ENCODE results near the gene SPAG8.

The SPAG8 gene

GRCh38 chr9:35791297-35791921, 20.7 kb downstream of the SPAG8 start, which contains the start of gene NPR2:
NPR2 (plus strand) TSS chr9:35791591; CDS start chr9:35792409, 818 bp downstream.
- Histone ChIP-seq H3K9me3 (no peaks in the 10 kb centered on the region), H3K36me3 (replicated peaks) (peaks cover 9% of the 10 kb centered on the region), H3K4me3 (no peak within 1 kb of the TSS), H3K4me1 (peaks cover 26% of the 10 kb centered on the region), H3K27me3 (ENCODE audit: low read depth) (no peaks in the 10 kb centered on the region)
- no peak for DNase-seq (ENCODE audit: low spot score in 2 of 2)
- in situ Hi-C loops (cut with MboI; ENCODE audit: low sequenced_read_pairs) = loop anchor here (5.0 kb wide), 1 partner anchor 91 kb away; no protein-coding TSS in a partner anchor

DNA sequence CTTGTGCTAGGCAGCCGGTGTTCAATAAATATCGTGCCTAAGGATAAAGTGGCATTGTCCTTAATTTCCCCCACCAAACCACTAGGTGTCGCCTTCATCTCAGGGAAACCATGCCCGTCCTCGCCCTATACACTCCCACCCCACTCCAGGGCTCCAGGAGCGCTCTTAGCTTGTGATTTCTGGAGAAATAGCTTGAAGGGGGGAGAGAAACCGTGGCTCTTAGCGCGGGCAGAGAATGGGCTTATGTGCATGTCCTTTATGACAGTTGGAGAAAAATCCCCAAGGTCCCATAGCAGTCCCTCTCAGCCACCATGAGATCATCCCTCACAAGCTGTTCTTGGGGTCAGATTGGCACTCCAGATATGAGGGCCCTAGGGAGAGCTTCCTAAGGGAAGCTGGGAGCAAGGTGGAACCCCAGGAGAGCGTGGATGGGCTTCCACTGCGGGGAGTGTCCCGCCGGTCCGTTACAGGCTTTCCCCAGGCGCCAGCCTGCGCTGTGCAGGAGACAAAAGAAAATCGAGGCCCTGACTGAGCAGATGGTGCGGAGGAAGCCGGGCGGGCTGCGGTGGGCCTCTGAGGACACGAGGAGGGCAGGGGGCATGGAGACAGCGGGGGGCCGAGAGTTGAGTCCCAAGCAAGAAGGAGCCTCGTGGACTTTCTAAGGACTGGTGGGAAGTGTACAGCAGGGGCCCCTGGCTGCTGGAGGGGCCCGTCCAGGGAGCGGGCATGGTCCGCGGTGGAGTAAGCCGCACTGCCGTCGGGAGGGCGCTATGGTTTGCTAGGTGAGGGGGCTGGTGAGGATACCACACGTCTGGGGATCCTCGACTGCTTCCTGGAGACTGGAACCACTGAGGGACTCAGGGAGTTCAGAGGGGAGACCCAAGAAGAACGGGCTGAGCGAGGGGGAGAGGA, 21.4 kb downstream of the SPAG8 start:
- in situ Hi-C loops (cut with MboI; ENCODE audit: low sequenced_read_pairs) = loop anchor here (5.0 kb wide), 1 partner anchor 92 kb away; no protein-coding TSS in a partner anchor
- Histone ChIP-seq H3K9me3 (no peaks in the 10 kb centered on the region), H3K4me1 (peaks cover 26% of the 10 kb centered on the region), H3K4me3 (no peak overlapping the region), H3K27me3 (ENCODE audit: low read depth) (no peaks in the 10 kb centered on the region), H3K36me3 (replicated peaks) (peaks cover 9% of the 10 kb centered on the region)
- peak; percentile 76 to 84 for DNase-seq (ENCODE audit: low spot score in 2 of 2)

DNA sequence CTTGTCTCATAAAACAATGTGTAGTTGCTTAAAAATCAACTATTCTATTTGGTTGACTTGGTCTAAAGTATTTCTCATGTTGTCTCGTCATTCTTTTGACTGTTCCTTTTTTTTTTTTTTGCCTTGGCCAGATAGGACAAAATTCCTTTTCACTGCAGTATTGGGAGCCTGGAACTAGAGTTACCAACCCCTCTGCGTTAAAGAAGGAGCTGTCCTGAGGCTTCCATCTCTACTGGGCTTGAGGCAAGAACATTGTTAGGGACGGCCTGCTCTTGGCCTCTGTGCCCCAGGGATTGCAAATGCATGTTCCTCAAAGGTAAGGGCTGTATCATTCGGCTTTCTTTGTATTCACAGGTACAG, 22.1 kb downstream of the SPAG8 start:
- no peak for DNase-seq (ENCODE audit: low spot score in 2 of 2)
- Histone ChIP-seq H3K36me3 (replicated peaks) (peaks cover 9% of the 10 kb centered on the region), H3K27me3 (ENCODE audit: low read depth) (no peaks in the 10 kb centered on the region), H3K9me3 (no peaks in the 10 kb centered on the region), H3K4me1 (peaks cover 26% of the 10 kb centered on the region), H3K4me3 (no peak overlapping the region)
- in situ Hi-C loops (cut with MboI; ENCODE audit: low sequenced_read_pairs) = loop anchor here (5.0 kb wide), 1 partner anchor 92 kb away; no protein-coding TSS in a partner anchor

DNA sequence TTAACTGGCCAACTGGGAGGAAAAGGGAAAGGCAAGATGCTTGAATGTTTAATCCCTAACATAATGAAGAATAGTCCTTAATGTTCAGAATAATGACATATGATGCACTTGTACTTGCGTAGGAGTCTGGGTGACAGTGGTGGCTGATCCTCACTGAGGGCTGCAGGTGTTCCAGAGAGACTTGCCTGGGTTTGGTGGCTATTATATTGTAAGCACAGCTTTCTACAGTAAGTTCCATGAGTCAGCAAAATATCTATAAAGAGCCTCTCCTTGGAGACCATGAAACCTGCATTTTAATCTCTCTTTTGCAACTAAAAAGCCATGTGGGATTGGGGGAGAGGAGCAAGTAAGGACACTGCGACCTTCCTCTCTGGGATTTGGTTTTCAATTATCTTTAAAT, 22.5 kb downstream of the SPAG8 start:
- Histone ChIP-seq H3K36me3 (replicated peaks) (peaks cover 9% of the 10 kb centered on the region), H3K4me3 (no peak overlapping the region), H3K27me3 (ENCODE audit: low read depth) (no peaks in the 10 kb centered on the region), H3K4me1 (peaks cover 26% of the 10 kb centered on the region), H3K9me3 (no peaks in the 10 kb centered on the region)
- peak; percentile 76 to 93 for DNase-seq (ENCODE audit: low spot score in 2 of 2)
- in situ Hi-C loops (cut with MboI; ENCODE audit: low sequenced_read_pairs) = no loop called here

DNA sequence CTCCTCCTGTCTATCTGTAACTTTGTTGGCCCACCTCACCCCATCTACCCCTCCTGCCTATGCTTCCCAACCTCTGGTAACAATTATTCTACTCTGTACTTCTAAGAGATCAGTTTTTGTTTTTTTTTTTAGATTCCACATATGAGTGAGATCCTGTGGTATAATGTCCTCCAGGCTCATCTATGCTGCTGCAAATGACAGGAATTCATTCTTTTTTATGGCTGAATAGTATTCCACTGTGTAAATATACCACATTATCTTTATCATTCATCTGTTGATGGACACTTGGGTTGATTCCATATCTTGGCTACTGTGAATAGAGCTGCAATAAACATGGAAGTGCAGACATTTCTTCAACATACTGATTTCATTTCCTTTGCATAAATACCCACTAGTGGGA, 28.6 kb downstream of the SPAG8 start:
- Histone ChIP-seq H3K36me3 (replicated peaks) (no peaks in the 10 kb centered on the region; the same call in 1 of the 2 replicates), H3K4me3 (no peak overlapping the region), H3K9me3 (no peaks in the 10 kb centered on the region), H3K27me3 (ENCODE audit: low read depth) (no peaks in the 10 kb centered on the region), H3K4me1 (peaks cover 2% of the 10 kb centered on the region; the same call in 1 of the 2 replicates)
- no peak for DNase-seq (ENCODE audit: low spot score in 2 of 2)
- in situ Hi-C loops (cut with MboI; ENCODE audit: low sequenced_read_pairs) = no loop called here

GRCh38 chr9:35781066-35781465, 31.0 kb downstream of the SPAG8 start:
- Histone ChIP-seq H3K36me3 (replicated peaks) (no peaks in the 10 kb centered on the region), H3K4me3 (no peak overlapping the region), H3K27me3 (ENCODE audit: low read depth) (no peaks in the 10 kb centered on the region), H3K9me3 (no peaks in the 10 kb centered on the region), H3K4me1 (peaks cover 6% of the 10 kb centered on the region)
- in situ Hi-C loops (cut with MboI; ENCODE audit: low sequenced_read_pairs) = no loop called here
- DNase-seq (ENCODE audit: low spot score in 2 of 2) = no peak

GRCh38 chr9:35778496-35778895, 33.6 kb downstream of the SPAG8 start:
- Histone ChIP-seq H3K27me3 (ENCODE audit: low read depth) (no peaks in the 10 kb centered on the region), H3K9me3 (no peaks in the 10 kb centered on the region), H3K4me1 (peaks cover 22% of the 10 kb centered on the region), H3K36me3 (replicated peaks) (no peaks in the 10 kb centered on the region), H3K4me3 (no peak overlapping the region)
- no peak for DNase-seq (ENCODE audit: low spot score in 2 of 2)
- in situ Hi-C loops (cut with MboI; ENCODE audit: low sequenced_read_pairs) = no loop called here

- Histone ChIP-seq H3K27me3 (ENCODE audit: low read depth) (no peaks in the 10 kb centered on the region), H3K4me3 (no peak overlapping the region), H3K36me3 (replicated peaks) (no peaks in the 10 kb centered on the region; the same call in 1 of the 2 replicates), H3K9me3 (no peaks in the 10 kb centered on the region), H3K4me1 (peaks cover 34% of the 10 kb centered on the region)
- in situ Hi-C loops (cut with MboI; ENCODE audit: low sequenced_read_pairs) = no loop called here
- peak; percentile 40 to 50 for DNase-seq (ENCODE audit: low spot score in 2 of 2)
Observed at GRCh38 chr9:35776018-35776417, 36.0 kb downstream of the SPAG8 start.

DNA sequence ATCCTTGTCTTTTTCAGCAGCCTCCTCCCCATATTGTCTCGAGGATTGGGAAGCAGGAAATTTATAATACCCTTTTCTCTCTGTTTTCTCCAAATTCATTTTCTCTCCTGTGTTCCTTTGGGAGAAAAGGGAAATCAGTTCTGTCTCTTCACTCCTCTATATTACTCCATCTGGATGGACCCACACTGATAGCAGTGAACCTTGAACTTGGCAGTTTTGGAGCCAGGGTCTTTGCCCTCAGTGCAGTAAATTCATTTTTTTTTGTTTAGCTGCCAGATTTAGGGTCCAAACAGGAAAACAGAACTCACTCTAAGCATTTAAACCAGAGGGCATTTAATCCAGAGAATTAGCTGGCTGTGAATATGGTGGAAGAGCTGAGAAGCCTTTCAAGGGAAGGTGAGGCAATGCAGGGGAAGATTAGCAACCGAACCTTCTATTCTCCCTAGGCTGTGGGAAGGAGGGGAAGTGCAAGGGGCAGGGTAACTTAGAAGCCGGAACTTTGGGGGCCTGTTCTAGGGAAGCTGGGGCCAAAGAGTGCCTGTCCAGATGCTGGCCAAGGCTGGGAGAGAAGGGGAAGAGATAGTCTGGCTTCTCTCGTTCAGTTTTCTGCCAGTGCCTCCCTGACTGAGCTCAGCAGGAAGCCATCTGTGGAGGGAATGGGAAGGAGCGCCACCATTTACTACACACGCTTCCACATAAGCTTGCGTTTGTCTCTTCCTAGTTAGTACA, 37.0 kb downstream of the SPAG8 start:
- Histone ChIP-seq H3K9me3 (no peaks in the 10 kb centered on the region), H3K4me1 (peaks cover 37% of the 10 kb centered on the region), H3K36me3 (replicated peaks) (no peaks in the 10 kb centered on the region; the same call in 1 of the 2 replicates), H3K27me3 (ENCODE audit: low read depth) (no peaks in the 10 kb centered on the region), H3K4me3 (no peak overlapping the region)
- in situ Hi-C loops (cut with MboI; ENCODE audit: low sequenced_read_pairs) = no loop called here
- peak; percentile 35 to 42 for DNase-seq (ENCODE audit: low spot score in 2 of 2)

DNA sequence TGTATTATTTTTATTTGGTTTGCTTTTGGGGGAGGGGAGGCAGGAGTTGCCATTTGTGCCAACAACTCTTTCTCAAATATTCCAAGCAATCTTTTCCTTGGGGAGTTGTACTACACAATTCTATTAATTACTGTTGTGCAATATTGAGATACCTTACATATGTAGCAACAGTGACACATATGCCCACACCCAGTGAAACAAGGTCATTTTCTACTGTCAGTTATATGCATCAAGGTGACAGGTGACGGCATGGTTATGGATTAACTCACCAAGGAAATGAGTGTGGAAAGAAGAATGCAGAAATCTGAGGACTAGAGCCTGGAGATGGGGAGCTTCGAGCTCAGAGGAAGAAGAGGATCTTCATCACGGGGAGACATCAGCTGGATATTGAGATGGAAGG, 40.1 kb downstream of the SPAG8 start:
- H3K4me3 ChIP-seq = no peak overlapping the region
- no peaks in the 10 kb centered on the region for H3K27me3 ChIP-seq (ENCODE audit: low read depth)
- in situ Hi-C loops (cut with MboI; ENCODE audit: low sequenced_read_pairs) = no loop called here
- peaks cover 37% of the 10 kb centered on the region for H3K4me1 ChIP-seq
- no peaks in the 10 kb centered on the region; the same call in 1 of the 2 replicates for H3K36me3 ChIP-seq (replicated peaks)
- no peak for DNase-seq (ENCODE audit: low spot score in 2 of 2)
- no peaks in the 10 kb centered on the region for H3K9me3 ChIP-seq

DNA sequence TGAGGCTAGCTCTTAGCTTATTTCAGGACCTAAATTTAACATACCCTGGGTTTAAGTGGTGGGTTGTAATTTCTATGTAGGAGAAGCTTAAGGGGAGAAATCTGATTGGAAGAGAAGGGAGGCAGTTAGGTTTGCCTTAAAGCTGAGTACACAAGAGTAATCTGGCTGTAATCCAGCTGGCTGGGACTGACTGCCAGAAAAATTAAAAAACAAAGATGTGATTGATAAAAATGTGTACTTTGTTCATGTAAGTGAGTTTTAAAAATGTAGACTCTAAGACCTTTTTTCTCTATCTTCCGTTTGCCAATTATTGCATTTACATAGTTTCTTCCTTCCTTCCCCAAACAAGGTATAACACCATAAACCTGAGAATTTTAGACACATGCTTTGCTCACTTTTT, 40.5 kb downstream of the SPAG8 start:
- Histone ChIP-seq H3K36me3 (replicated peaks) (no peaks in the 10 kb centered on the region; the same call in 1 of the 2 replicates), H3K4me3 (no peak overlapping the region), H3K4me1 (peaks cover 40% of the 10 kb centered on the region), H3K27me3 (ENCODE audit: low read depth) (no peaks in the 10 kb centered on the region), H3K9me3 (no peaks in the 10 kb centered on the region)
- DNase-seq (ENCODE audit: low spot score in 2 of 2) = peak in 1 of 2 experiments; percentile 53
- in situ Hi-C loops (cut with MboI; ENCODE audit: low sequenced_read_pairs) = no loop called here

DNA sequence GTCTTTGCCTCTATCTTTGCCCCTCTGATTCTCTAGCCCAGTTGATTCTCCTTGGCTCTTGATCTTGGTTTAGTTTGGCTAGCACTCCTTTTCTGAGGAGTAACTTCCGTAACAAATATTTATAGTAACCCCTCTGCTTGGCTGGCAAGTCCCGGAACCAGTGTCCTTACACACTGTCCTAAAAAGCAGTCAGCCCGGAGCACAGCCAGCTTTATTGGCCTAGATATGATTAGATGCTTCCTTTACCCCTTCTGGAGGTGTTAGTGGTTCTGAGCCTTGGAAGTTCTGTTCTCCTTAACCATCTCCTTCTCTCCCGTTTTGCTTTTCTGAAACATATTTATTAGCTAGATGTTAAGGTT, 41.0 kb downstream of the SPAG8 start:
- peaks cover 39% of the 10 kb centered on the region for H3K4me1 ChIP-seq
- in situ Hi-C loops (cut with MboI; ENCODE audit: low sequenced_read_pairs) = no loop called here
- no peaks in the 10 kb centered on the region for H3K27me3 ChIP-seq (ENCODE audit: low read depth)
- H3K9me3 ChIP-seq = no peaks in the 10 kb centered on the region
- DNase-seq (ENCODE audit: low spot score in 2 of 2) = no peak
- no peak overlapping the region for H3K4me3 ChIP-seq
- no peaks in the 10 kb centered on the region; the same call in 1 of the 2 replicates for H3K36me3 ChIP-seq (replicated peaks)

GRCh38 chr9:35769763-35770162, 42.3 kb downstream of the SPAG8 start:
- Histone ChIP-seq H3K27me3 (ENCODE audit: low read depth) (no peaks in the 10 kb centered on the region), H3K4me1 (peaks cover 30% of the 10 kb centered on the region), H3K36me3 (replicated peaks) (no peaks in the 10 kb centered on the region; the same call in 1 of the 2 replicates), H3K9me3 (no peaks in the 10 kb centered on the region), H3K4me3 (no peak overlapping the region)
- in situ Hi-C loops (cut with MboI; ENCODE audit: low sequenced_read_pairs) = no loop called here
- DNase-seq (ENCODE audit: low spot score in 2 of 2) = no peak
